Ascending aorta (tissue), 2 donors: ENCODE measurements around the gene HRH4. TPM values are rescaled to one million over a fixed set of nuclear protein-coding genes. Genes with fewer than 3 reads are reported as not detected.

Source experiments
- DNase-seq, 2 donors: peaks; one replicate each; pipeline ENCODE4 v3.0.0-alpha.2; 2019; ENCODE audit warnings: low spot score in 2 of 2
- H3K27ac ChIP-seq, 2 donors: fragments of 200-600 bp; sonication (generic); one replicate each; pipeline ENCODE4 v1.5.1; 2016 to 2017; ENCODE audit warnings: mild to moderate bottlenecking in 1 of 2
- H3K27me3 ChIP-seq: fragments of 200-600 bp; sonication (generic); one replicate; pipeline ENCODE4 v1.5.1; 2017
- H3K36me3 ChIP-seq, 2 donors: fragments of 200-600 bp; sonication (generic); one replicate each; pipeline ENCODE4 v1.5.1; 2016
- H3K4me1 ChIP-seq, 2 donors: fragments of 200-600 bp; sonication (generic); one replicate each; pipeline ENCODE4 v1.5.1; 2016 to 2017; ENCODE audit warnings: mild to moderate bottlenecking in 1 of 2
- H3K4me3 ChIP-seq, 2 donors: fragments of 200-600 bp; sonication (generic); one replicate each; pipeline ENCODE4 v1.5.1; 2016 to 2017; ENCODE audit warnings: mild to moderate bottlenecking in 1 of 2
- H3K9me3 ChIP-seq, 2 donors: fragments of 200-600 bp; sonication (generic); one replicate each; pipeline ENCODE4 v1.5.1; 2016
- intact Hi-C: fragments of 100-400 bp; cut with DNase I; formaldehyde crosslinking; loops from one replicate; pipeline ENCODE4 v1.15.1; 2023
- total RNA-seq: library from RNA; depleted of rRNA; stranded (reverse); fragments of >200 nt; gene quantifications from one replicate; pipeline ENCODE4 v1.1.0, GENCODE V29; 2016
- TF ChIP-seq, protein P1 (sequence below), 3 experiments: fragments of 200-600 bp in 2 of 3; fragments of 450-650 bp in 1 of 3; sonication (generic) in 2 of 3; IDR thresholded peaks; one replicate each; pipeline ENCODE4 v1.5.1; 2016 to 2019; ENCODE audit warnings: antibody characterized with exemption in 3 of 3, mild to moderate bottlenecking in 1 of 3, moderate library complexity in 1 of 3

The HRH4 gene
- total RNA-seq, 1 donor from 2014 or later = not detected

DNA sequence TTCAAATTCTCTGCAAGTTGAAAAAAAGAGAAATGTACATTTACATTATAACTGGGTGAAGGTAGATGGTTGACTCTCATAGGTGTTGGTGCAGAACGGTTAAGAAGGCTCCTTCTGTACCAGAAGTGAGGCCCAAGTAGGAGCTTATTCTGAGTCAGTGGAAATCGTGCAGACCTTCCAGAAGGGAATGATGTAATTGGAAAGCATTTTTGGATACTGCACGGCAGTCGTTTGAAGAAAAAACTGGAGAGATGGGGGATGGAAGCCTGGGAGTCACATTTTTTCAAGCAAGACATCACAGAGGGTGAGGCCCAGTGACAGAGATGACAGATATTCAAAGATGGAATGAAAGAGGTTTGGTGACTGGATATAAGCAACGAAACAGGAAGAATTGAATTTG, 39.4 kb downstream of the HRH4 start:
- Histone ChIP-seq H3K4me1 (no peaks in the 10 kb centered on the region), H3K9me3 (no peaks in the 10 kb centered on the region), H3K27me3 (no peaks in the 10 kb centered on the region), H3K27ac (no peak overlapping the region), H3K4me3 (no peak overlapping the region), H3K36me3 (no peaks in the 10 kb centered on the region)
- intact Hi-C loops = no loop called here
- DNase-seq = no peak
- TF ChIP-seq, protein P1, sequence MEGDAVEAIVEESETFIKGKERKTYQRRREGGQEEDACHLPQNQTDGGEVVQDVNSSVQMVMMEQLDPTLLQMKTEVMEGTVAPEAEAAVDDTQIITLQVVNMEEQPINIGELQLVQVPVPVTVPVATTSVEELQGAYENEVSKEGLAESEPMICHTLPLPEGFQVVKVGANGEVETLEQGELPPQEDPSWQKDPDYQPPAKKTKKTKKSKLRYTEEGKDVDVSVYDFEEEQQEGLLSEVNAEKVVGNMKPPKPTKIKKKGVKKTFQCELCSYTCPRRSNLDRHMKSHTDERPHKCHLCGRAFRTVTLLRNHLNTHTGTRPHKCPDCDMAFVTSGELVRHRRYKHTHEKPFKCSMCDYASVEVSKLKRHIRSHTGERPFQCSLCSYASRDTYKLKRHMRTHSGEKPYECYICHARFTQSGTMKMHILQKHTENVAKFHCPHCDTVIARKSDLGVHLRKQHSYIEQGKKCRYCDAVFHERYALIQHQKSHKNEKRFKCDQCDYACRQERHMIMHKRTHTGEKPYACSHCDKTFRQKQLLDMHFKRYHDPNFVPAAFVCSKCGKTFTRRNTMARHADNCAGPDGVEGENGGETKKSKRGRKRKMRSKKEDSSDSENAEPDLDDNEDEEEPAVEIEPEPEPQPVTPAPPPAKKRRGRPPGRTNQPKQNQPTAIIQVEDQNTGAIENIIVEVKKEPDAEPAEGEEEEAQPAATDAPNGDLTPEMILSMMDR (IDR thresholded peaks at IDR 0.05) = no peak

DNA sequence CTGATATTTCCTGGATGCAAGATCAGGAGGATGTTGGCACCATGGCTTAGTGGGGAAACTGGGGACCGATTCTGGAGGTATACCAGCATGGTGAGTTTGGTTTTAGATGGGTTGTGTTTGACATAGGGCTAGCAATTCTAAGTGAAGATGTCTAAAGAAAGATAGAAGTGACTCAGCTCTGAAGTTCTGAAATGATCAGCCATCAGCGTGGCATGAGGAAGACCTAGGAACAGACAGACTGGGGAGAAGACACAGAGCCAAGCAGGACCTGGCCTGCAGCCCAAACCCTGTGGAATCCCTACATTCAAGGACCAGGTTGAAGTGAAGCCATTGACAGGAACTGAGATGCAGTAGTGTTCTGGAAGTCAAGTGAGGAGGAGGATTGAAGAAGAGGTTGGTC, 39.8 kb downstream of the HRH4 start:
- TF ChIP-seq, protein P1 (IDR thresholded peaks at IDR 0.05) = no peak
- Histone ChIP-seq H3K36me3 (no peaks in the 10 kb centered on the region), H3K4me3 (no peak overlapping the region), H3K27me3 (no peaks in the 10 kb centered on the region), H3K4me1 (no peaks in the 10 kb centered on the region), H3K9me3 (no peaks in the 10 kb centered on the region), H3K27ac (no peak overlapping the region)
- intact Hi-C loops = no loop called here
- no peak for DNase-seq

DNA sequence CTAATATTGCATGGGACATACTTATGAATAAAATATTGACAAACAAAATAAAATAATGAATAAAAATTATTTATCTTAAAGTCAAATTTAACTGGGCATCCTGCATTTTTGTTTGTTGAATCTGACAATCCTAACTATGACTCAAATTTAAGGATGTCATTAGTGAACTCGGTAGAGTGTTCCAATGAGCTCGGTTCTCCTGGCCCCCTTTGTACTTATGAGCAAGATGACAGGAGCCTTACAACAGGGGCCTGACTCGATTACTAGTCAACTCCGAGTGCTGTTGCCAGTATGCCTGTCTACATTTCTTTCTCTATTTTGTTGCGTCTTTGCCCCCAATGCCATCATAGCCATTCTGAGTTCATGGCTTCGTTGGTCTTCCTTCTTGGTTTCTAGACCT, 40.3 kb downstream of the HRH4 start:
- H3K9me3 ChIP-seq = no peaks in the 10 kb centered on the region
- intact Hi-C loops = no loop called here
- no peaks in the 10 kb centered on the region for H3K36me3 ChIP-seq
- no peaks in the 10 kb centered on the region for H3K4me1 ChIP-seq
- TF ChIP-seq, protein P1 (IDR thresholded peaks at IDR 0.05) = no peak
- H3K27me3 ChIP-seq = no peaks in the 10 kb centered on the region
- H3K27ac ChIP-seq = no peak overlapping the region
- DNase-seq = no peak
- no peak overlapping the region for H3K4me3 ChIP-seq

DNA sequence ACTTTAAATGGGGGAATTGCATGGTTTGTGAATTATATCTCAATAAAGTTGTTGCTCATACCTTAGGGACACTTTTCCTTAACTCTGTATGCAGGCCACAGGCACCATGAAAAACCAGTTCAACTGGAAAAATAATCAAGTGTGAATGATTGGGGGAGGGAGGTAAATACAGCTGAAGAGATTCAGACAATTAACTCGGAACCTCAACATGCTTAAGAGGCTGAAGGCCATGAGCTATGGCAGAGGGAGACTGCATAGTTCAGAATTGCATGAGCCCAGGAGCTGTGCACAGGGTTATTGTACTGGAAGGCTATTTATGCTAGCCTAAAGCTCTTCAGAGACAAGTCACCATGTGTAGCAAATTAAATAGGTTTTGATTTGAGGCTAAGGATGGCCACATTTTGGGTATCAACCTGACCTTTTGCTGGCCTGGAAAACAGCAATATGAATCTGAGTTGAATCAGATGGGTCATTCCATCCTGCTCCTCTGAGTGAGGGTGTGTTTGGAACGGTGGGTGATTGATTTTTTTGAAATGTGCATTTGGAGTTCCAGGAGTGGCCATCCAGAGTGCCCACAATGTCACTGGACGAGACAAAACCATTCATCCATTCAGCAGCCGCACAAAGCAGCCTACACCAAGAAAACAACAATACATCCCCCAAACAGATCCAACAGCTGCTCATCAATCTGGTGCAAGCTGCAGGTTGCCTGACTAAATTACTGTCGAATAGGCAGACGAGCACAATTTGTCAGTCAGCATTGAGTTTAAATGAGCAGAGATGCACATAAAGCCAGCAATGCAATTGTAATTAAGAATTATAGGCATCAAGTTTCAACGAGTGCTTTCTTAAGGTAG, 42.5 kb downstream of the HRH4 start:
- Histone ChIP-seq H3K36me3 (no peaks in the 10 kb centered on the region), H3K4me1 (no peaks in the 10 kb centered on the region), H3K27me3 (no peaks in the 10 kb centered on the region), H3K9me3 (no peaks in the 10 kb centered on the region), H3K27ac (no peak overlapping the region), H3K4me3 (no peak overlapping the region)
- intact Hi-C loops = no loop called here
- DNase-seq = no peak
- TF ChIP-seq, protein P1 (IDR thresholded peaks at IDR 0.05) = no peak

DNA sequence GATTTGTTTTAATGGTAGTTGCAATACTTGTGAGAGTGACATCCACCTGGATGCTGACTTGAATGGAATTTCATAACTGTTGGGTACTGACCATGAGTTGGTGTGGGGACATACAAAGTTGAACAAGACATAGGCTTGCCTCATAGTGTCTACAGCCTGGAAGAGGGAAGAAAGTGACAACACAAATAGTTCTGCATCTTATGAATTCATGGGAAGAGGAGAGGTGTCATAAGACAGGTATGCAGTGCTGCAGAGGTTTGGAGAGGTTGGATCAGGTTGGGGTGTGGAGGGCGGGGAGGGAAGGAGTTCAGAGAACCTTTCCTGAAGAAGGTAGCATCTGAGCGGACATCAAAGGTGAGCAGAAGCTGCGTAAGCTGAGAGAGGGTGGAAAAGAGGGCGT, 44.0 kb downstream of the HRH4 start:
- intact Hi-C loops = no loop called here
- TF ChIP-seq, protein P1 (IDR thresholded peaks at IDR 0.05) = no peak
- H3K36me3 ChIP-seq = no peaks in the 10 kb centered on the region
- no peak for DNase-seq
- no peak overlapping the region for H3K27ac ChIP-seq
- H3K4me3 ChIP-seq = no peak overlapping the region
- H3K27me3 ChIP-seq = no peaks in the 10 kb centered on the region
- H3K9me3 ChIP-seq = no peaks in the 10 kb centered on the region
- H3K4me1 ChIP-seq = no peaks in the 10 kb centered on the region
